CD14-positive monocyte (primary cell): Measurements from ENCODE around the gene TUBB6. TPM values are rescaled to one million over a fixed set of nuclear protein-coding genes. Genes with fewer than 3 reads are reported as not detected.

Source experiments
- DNase-seq, 3 donors: peaks; one replicate each; pipeline ENCODE4 v3.0.0-alpha.2; 2011 to 2022
- H2AFZ ChIP-seq: 2 replicates; pipeline ENCODE4 v1.6.0; 2012; ENCODE audit warnings: mild to moderate bottlenecking, low read depth, low read length, inconsistent platforms; ENCODE audit not compliant: insufficient read depth, poor library complexity, severe bottlenecking
- H3K27ac ChIP-seq, 2 donors: 1 replicate in 1 of 2; 2 replicates in 1 of 2; pipeline ENCODE4 v1.5.1; 2012 to 2013; ENCODE audit warnings: low read length in 2 of 2, control low read depth in 1 of 2, inconsistent platforms in 1 of 2, low read depth in 1 of 2, mild to moderate bottlenecking in 1 of 2
- H3K27me3 ChIP-seq, 2 donors: one replicate each; pipeline versions ENCODE4 v1.6.0 to v1.6.1; 2011 to 2013; ENCODE audit warnings: low read length in 2 of 2; ENCODE audit not compliant: control insufficient read depth in 2 of 2, insufficient read depth in 2 of 2
- H3K36me3 ChIP-seq, 2 donors: replicated peaks in 1 of 2; 1 replicate in 1 of 2; 2 replicates in 1 of 2; pipeline versions ENCODE4 v1.5.1 to v1.6.1; 2012 to 2013; ENCODE audit warnings: low read length in 2 of 2, control low read depth in 1 of 2, inconsistent platforms in 1 of 2, mild to moderate bottlenecking in 1 of 2; ENCODE audit not compliant: insufficient read depth in 2 of 2, control insufficient read depth in 1 of 2
- H3K4me1 ChIP-seq, 2 donors: 1 replicate in 1 of 2; 2 replicates in 1 of 2; pipeline versions ENCODE4 v1.5.1 to v1.6.1; 2012 to 2013; ENCODE audit warnings: low read length in 2 of 2, control low read depth in 1 of 2, inconsistent platforms in 1 of 2, mild to moderate bottlenecking in 1 of 2, moderate library complexity in 1 of 2; ENCODE audit not compliant: insufficient read depth in 2 of 2, control insufficient read depth in 1 of 2
- H3K4me2 ChIP-seq: replicated peaks from 2 replicates; pipeline ENCODE3; 2012; ENCODE audit warnings: low read length, moderate library complexity, mild to moderate bottlenecking; ENCODE audit not compliant: poor library complexity, severe bottlenecking; ENCODE audit errors: extremely low read depth
- H3K4me3 ChIP-seq, 3 experiments: fragments of 200-600 bp in 1 of 3; sonication (generic) in 1 of 3; replicated peaks in 1 of 3; 1 replicate in 2 of 3; 2 replicates in 1 of 3; pipeline ENCODE4 v1.5.1; 2011 to 2013; ENCODE audit warnings: low read length in 3 of 3, mild to moderate bottlenecking in 3 of 3, control low read depth in 2 of 3, low read depth in 2 of 3, inconsistent platforms in 1 of 3, moderate library complexity in 1 of 3
- H3K79me2 ChIP-seq: 2 replicates; pipeline ENCODE4 v1.6.0; 2012; ENCODE audit warnings: mild to moderate bottlenecking, control low read depth, inconsistent platforms, low read length, moderate library complexity; ENCODE audit not compliant: insufficient read depth
- H3K9ac ChIP-seq: 2 replicates; pipeline ENCODE4 v1.6.0; 2017; ENCODE audit warnings: low read length, mild to moderate bottlenecking; ENCODE audit not compliant: insufficient read depth, poor library complexity, severe bottlenecking
- H3K9me3 ChIP-seq, 2 donors: replicated peaks in 1 of 2; 1 replicate in 1 of 2; 2 replicates in 1 of 2; pipeline versions ENCODE4 v1.5.1 to v1.6.1; 2012 to 2013; ENCODE audit warnings: low read length in 2 of 2, control low read depth in 1 of 2; ENCODE audit not compliant: control insufficient read depth in 1 of 2, insufficient read depth in 1 of 2
- H4K20me1 ChIP-seq: 2 replicates; pipeline ENCODE4 v1.6.0; 2012; ENCODE audit warnings: mild to moderate bottlenecking, low read length, control low read depth, moderate library complexity; ENCODE audit not compliant: insufficient read depth
- H3K27ac Mint-ChIP-seq, 7 donors: one replicate each; pipeline ENCODE4 v1.8.0; 2020; ENCODE audit warnings: mild to moderate bottlenecking in 7 of 7, mixed read lengths in 7 of 7, moderate library complexity in 6 of 7, inconsistent platforms in 2 of 7
- H3K27me3 Mint-ChIP-seq, 3 donors: one replicate each; pipeline ENCODE4 v1.8.0; 2021 to 2022; ENCODE audit warnings: low read depth in 3 of 3, mild to moderate bottlenecking in 3 of 3, mixed read lengths in 3 of 3, moderate library complexity in 3 of 3, inconsistent platforms in 1 of 3
- H3K36me3 Mint-ChIP-seq, 2 donors: one replicate each; pipeline ENCODE4 v1.8.0; 2020; ENCODE audit warnings: mixed read lengths in 2 of 2, inconsistent platforms in 1 of 2, mild to moderate bottlenecking in 1 of 2
- H3K4me1 Mint-ChIP-seq: one replicate; pipeline ENCODE4 v1.8.0; 2020; ENCODE audit warnings: mild to moderate bottlenecking, mixed read lengths
- H3K4me3 Mint-ChIP-seq, 2 donors: one replicate each; pipeline ENCODE4 v1.8.0; 2020; ENCODE audit warnings: mild to moderate bottlenecking in 2 of 2, mixed read lengths in 2 of 2, moderate library complexity in 1 of 2
- H3K9me3 Mint-ChIP-seq, 7 donors: one replicate each; pipeline ENCODE4 v1.8.0; 2020 to 2022; ENCODE audit warnings: mixed read lengths in 7 of 7, mild to moderate bottlenecking in 6 of 7, moderate library complexity in 6 of 7, inconsistent platforms in 2 of 7
- CTCF ChIP-seq: fragments of 200-600 bp; IDR thresholded peaks from one replicate; pipeline ENCODE4 v1.8.0; 2022; ENCODE audit warnings: antibody characterized with exemption, mild to moderate bottlenecking
- WGBS: methylation state at CpG from one replicate; pipeline ENCODE4 v1.1.5; 2013; ENCODE audit warnings: missing lambda C conversion rate; ENCODE audit not compliant: insufficient coverage; 5-methylcytosine and 5-hydroxymethylcytosine counted together
- intact Hi-C, 2 donors: fragments of 100-400 bp; cut with micrococcal nuclease; formaldehyde crosslinking; loops; one replicate each; pipeline versions ENCODE4 v1.15.0 to v1.15.1; 2023
- polyA plus RNA-seq, 3 donors: library from polyadenylated mRNA; depleted of rRNA in 1 of 3; unstranded in 2 of 3; stranded (reverse) in 1 of 3; fragments of 300-500 nt in 2 of 3; fragments of >200 nt in 1 of 3; fragmentation: Illumina TruSeq in 2 of 3; gene quantifications; 1 replicate in 2 of 3; 2 replicates in 1 of 3; pipeline ENCODE4 v1.2.3, GENCODE V29; 2012 to 2021

TUBB6 gene
- polyA plus RNA-seq, 3 donors = 15.8 to 34.9 (median 27.6) TPM

- peaks cover 26% of the 10 kb centered on the region for H3K4me1 Mint-ChIP-seq
- Histone ChIP-seq H3K9me3 (no peaks in the 10 kb centered on the region), H3K4me1 (peaks cover 23 to 34% of the 10 kb centered on the region in 2 donors), H3K27ac (no peak overlapping the region), H3K4me2 (no peak overlapping the region), H2AFZ (no peak overlapping the region), H3K36me3 (no peaks in the 10 kb centered on the region), H3K79me2 (peaks cover 9% of the 10 kb centered on the region), H3K27me3 (peaks cover 0 to 33% of the 10 kb centered on the region in 2 donors), H4K20me1 (no peaks in the 10 kb centered on the region), H3K4me3 (no peak overlapping the region), H3K9ac (no peak overlapping the region)
- peaks cover 17 to 43% (median 36%) of the 10 kb centered on the region in 3 donors for H3K27me3 Mint-ChIP-seq
- 98% methylated on average over 6 of the region's 12 CpGs for WGBS
- H3K9me3 Mint-ChIP-seq = peaks cover 0 to 7% (median 0%) of the 10 kb centered on the region in 7 donors
- DNase-seq = no peak
- intact Hi-C loops = loop anchor here (5.0 to 10.0 kb wide), 2 partner anchors 70 to 72 kb away; partner anchors contain the start of gene AFG3L2 (in 2 of the 2)
- no peak overlapping the region for H3K27ac Mint-ChIP-seq
- peaks cover 8 to 11% of the 10 kb centered on the region in 2 donors for H3K36me3 Mint-ChIP-seq
- no peak for TF ChIP-seq CTCF
- no peak overlapping the region for H3K4me3 Mint-ChIP-seq
Measured at GRCh38 chr18:12305211-12305610, 2.8 kb upstream of the TUBB6 start.

GRCh38 chr18:12305930-12306629 lies 2.0 kb upstream of the TUBB6 start:
- peaks cover 9% of the 10 kb centered on the region for H3K79me2 ChIP-seq
- no peak overlapping the region for H3K9ac ChIP-seq
- no peak overlapping the region for H2AFZ ChIP-seq
- Mint-ChIP-seq H3K4me3 (peak overlapping the region; percentile 91 to 93), H3K9me3 (peaks cover 0 to 8% (median 1%) of the 10 kb centered on the region in 7 donors), H3K27ac (peak overlapping the region in 2 of 7 donors; percentile 10 to 65), H3K4me1 (peaks cover 26% of the 10 kb centered on the region), H3K36me3 (peaks cover 11 to 13% of the 10 kb centered on the region in 2 donors), H3K27me3 (peaks cover 17 to 43% (median 36%) of the 10 kb centered on the region in 3 donors)
- H3K36me3 ChIP-seq = peaks cover 0 to under 1% of the 10 kb centered on the region in 2 donors
- H3K9me3 ChIP-seq = no peaks in the 10 kb centered on the region
- 73% methylated on average over 21 of the region's 25 CpGs for WGBS
- peaks cover 23 to 34% of the 10 kb centered on the region in 2 donors for H3K4me1 ChIP-seq
- TF ChIP-seq CTCF = no peak
- H3K27ac ChIP-seq = no peak overlapping the region
- peak overlapping the region; percentile 89 for H3K4me2 ChIP-seq
- H4K20me1 ChIP-seq = no peaks in the 10 kb centered on the region
- intact Hi-C loops = loop anchor here (5.0 to 10.0 kb wide), 2 partner anchors 69 to 71 kb away; partner anchors contain the start of gene AFG3L2 (in 2 of the 2)
- DNase-seq = no peak
- H3K27me3 ChIP-seq = peaks cover 0 to 33% of the 10 kb centered on the region in 2 donors
- H3K4me3 ChIP-seq = peak overlapping the region in 1 of 3 experiments; percentile 80
